WTC11 (cell line): ENCODE results near the gene TMCC1. TPM values are rescaled to one million over a fixed set of nuclear protein-coding genes. Genes with fewer than 3 reads are reported as not detected.

Experiments
- ATAC-seq: fragments of 200-7000 bp; cut with Tn5 transposase; 2 replicates; pipeline ENCODE4 v1.10.0; 2021; ENCODE audit warnings: mild to moderate bottlenecking, moderate library complexity
- CTCF ChIA-PET: fragments of 300-600 bp; sonication (Branson Sonifier 250); formaldehyde crosslinking; loops from one replicate; lab custom pipeline; 2021; ENCODE audit warnings: antibody characterized with exemption; lab: Charles Lee
- POLR2A ChIA-PET: fragments of 350-600 bp; sonication (Branson Sonifier 250); formaldehyde crosslinking; loops from one replicate; lab custom pipeline; 2021; ENCODE audit warnings: antibody characterized with exemption; lab: Charles Lee
- DNase-seq: peaks from one replicate; pipeline ENCODE4 v3.0.0; 2021; ENCODE audit warnings: low spot score
- H3K27ac Mint-ChIP-seq: 2 replicates; pipeline ENCODE4 v1.8.0; 2021; ENCODE audit warnings: mixed read lengths
- H3K27me3 Mint-ChIP-seq: 2 replicates; pipeline ENCODE4 v1.8.0; 2021; ENCODE audit warnings: low read depth, mild to moderate bottlenecking, moderate library complexity, mixed read lengths
- H3K36me3 Mint-ChIP-seq: 2 replicates; pipeline ENCODE4 v1.8.0; 2021; ENCODE audit warnings: mixed read lengths
- H3K4me1 Mint-ChIP-seq: 2 replicates; pipeline ENCODE4 v1.8.0; 2022; ENCODE audit warnings: mixed read lengths
- H3K4me3 Mint-ChIP-seq: 2 replicates; pipeline ENCODE4 v1.8.0; 2021; ENCODE audit warnings: mild to moderate bottlenecking, moderate library complexity, mixed read lengths
- H3K9me3 Mint-ChIP-seq: 2 replicates; pipeline ENCODE4 v1.8.0; 2021; ENCODE audit warnings: mixed read lengths
- AFF4 ChIP-seq: sonication (generic); formaldehyde crosslinking; IDR thresholded peaks from 2 replicates; pipeline ENCODE4 v1.8.1; 2023; ENCODE audit warnings: mild to moderate bottlenecking, missing genetic modification reagents, borderline replicate concordance
- ATF6 ChIP-seq: sonication (generic); formaldehyde crosslinking; IDR thresholded peaks from 2 replicates; pipeline ENCODE4 v1.8.1; 2023; ENCODE audit warnings: mild to moderate bottlenecking, missing genetic modification reagents
- CTCF ChIP-seq: fragments of 200-600 bp; IDR thresholded peaks from 2 replicates; pipeline ENCODE4 v1.8.0; 2022; ENCODE audit warnings: antibody characterized with exemption
- ESRRA ChIP-seq: sonication (generic); formaldehyde crosslinking; IDR thresholded peaks from 2 replicates; pipeline ENCODE4 v1.8.1; 2022; ENCODE audit warnings: mild to moderate bottlenecking, missing genetic modification reagents, borderline replicate concordance
- FOXP1 ChIP-seq: sonication (generic); formaldehyde crosslinking; IDR thresholded peaks from 2 replicates; pipeline ENCODE4 v1.8.0; 2022; ENCODE audit warnings: missing genetic modification reagents, mild to moderate bottlenecking, moderate library complexity, borderline replicate concordance
- IRF1 ChIP-seq: sonication (generic); formaldehyde crosslinking; IDR thresholded peaks from 2 replicates; pipeline ENCODE4 v1.8.0; 2023; ENCODE audit warnings: missing genetic modification reagents
- IRF2 ChIP-seq: sonication (generic); formaldehyde crosslinking; IDR thresholded peaks from 2 replicates; pipeline ENCODE4 v1.8.0; 2022; ENCODE audit warnings: low read depth, missing genetic modification reagents, borderline replicate concordance
- PREB ChIP-seq: sonication (generic); formaldehyde crosslinking; IDR thresholded peaks from 2 replicates; pipeline ENCODE4 v1.8.1; 2022; ENCODE audit warnings: mild to moderate bottlenecking, missing genetic modification reagents, moderate library complexity, borderline replicate concordance
- SMAD4 ChIP-seq: sonication (generic); formaldehyde crosslinking; IDR thresholded peaks from 2 replicates; pipeline ENCODE4 v1.8.0; 2022; ENCODE audit warnings: mild to moderate bottlenecking, missing genetic modification reagents
- SP1 ChIP-seq: sonication (generic); formaldehyde crosslinking; conservative IDR thresholded peaks from 2 replicates; pipeline ENCODE4 v1.8.1; 2022; ENCODE audit warnings: missing genetic modification reagents
- TEAD1 ChIP-seq: sonication (generic); formaldehyde crosslinking; IDR thresholded peaks from 2 replicates; pipeline ENCODE4 v1.8.0; 2022; ENCODE audit warnings: mild to moderate bottlenecking, missing genetic modification reagents
- ZNF219 ChIP-seq: sonication (generic); formaldehyde crosslinking; IDR thresholded peaks from 2 replicates; pipeline ENCODE4 v1.8.0; 2023; ENCODE audit warnings: missing genetic modification reagents, mild to moderate bottlenecking, borderline replicate concordance
- ZNF396 ChIP-seq: fragments of 250-450 bp; sonication (Bioruptor Pico); IDR thresholded peaks from 2 replicates; pipeline ENCODE4 v1.8.0; 2021; ENCODE audit warnings: mild to moderate bottlenecking, moderate library complexity, borderline replicate concordance
- ZNF416 ChIP-seq: fragments of 250-450 bp; sonication (Bioruptor Pico); IDR thresholded peaks from 2 replicates; pipeline ENCODE4 v1.9.0; 2021; ENCODE audit warnings: mild to moderate bottlenecking, inconsistent platforms
- ZNF423 ChIP-seq: fragments of 250-450 bp; sonication (Bioruptor Pico); IDR thresholded peaks from 2 replicates; pipeline ENCODE4 v2.1.2; 2022; ENCODE audit warnings: mild to moderate bottlenecking, moderate library complexity
- ZNF512 ChIP-seq: sonication (generic); formaldehyde crosslinking; IDR thresholded peaks from 2 replicates; pipeline ENCODE4 v1.8.1; 2022; ENCODE audit warnings: missing genetic modification reagents, borderline replicate concordance
- total RNA-seq: library from RNA; stranded (reverse); gene quantifications from 3 replicates; pipeline ENCODE4 v1.2.3, GENCODE V29; 2021

TMCC1 gene
- total RNA-seq, 1 experiment from 2014 or later, result 29.3 TPM

- TF ChIP-seq PREB (CRISPR knock-in tag) (no peak), ATF6 (CRISPR knock-in tag) (no peak), ZNF416 (CRISPR knock-in tag) (no peak), SMAD4 (no peak), IRF1 (no peak), ESRRA (no peak), SP1 (no peak), TEAD1 (CRISPR knock-in tag) (no peak), CTCF (no peak), ZNF512 (CRISPR knock-in tag) (no peak), ZNF219 (CRISPR knock-in tag) (no peak), ZNF423 (no peak), ZNF396 (CRISPR knock-in tag) (no peak), IRF2 (CRISPR knock-in tag) (no peak), AFF4 (CRISPR knock-in tag) (no peak), FOXP1 (CRISPR knock-in tag) (no peak)
- no peak for ATAC-seq
- no peak overlapping the region for H3K27ac Mint-ChIP-seq
- no peaks in the 10 kb centered on the region for H3K9me3 Mint-ChIP-seq
- no peaks in the 10 kb centered on the region for H3K27me3 Mint-ChIP-seq
- H3K4me3 Mint-ChIP-seq, result no peak overlapping the region
- no peaks in the 10 kb centered on the region for H3K36me3 Mint-ChIP-seq
- ChIA-PET POLR2A (interaction anchor here (0.6 kb wide), 1 partner anchor 149 kb away, joined by 3 read pairs; no protein-coding TSS in a partner anchor), CTCF (no interaction called here)
- H3K4me1 Mint-ChIP-seq, result peaks cover 42% of the 10 kb centered on the region
- DNase-seq, result no peak
Observed at GRCh38 chr3:129661766-129662165, 231.7 kb downstream of the TMCC1 start.
